IPS-NIHi7 (cell line): ENCODE results near the gene INAFM2.
A peak's percentile ranks its signal among the peaks of the same experiment; 100 is the strongest.

Experiments
- DNase-seq: peaks from one replicate; pipeline ENCODE4 v3.0.0; 2012; ENCODE audit warnings: mixed read lengths; ENCODE audit errors: extremely low spot score

INAFM2 gene

GRCh38 chr15:40343512-40343911, 20.0 kb downstream of the INAFM2 start:
- DNase-seq: no peak

- DNase-seq: no peak
These were observed 20.7 kb downstream of the INAFM2 start for GRCh38 chr15:40344217-40344616.

GRCh38 chr15:40344631-40345120, 21.2 kb downstream of the INAFM2 start:
- peak; percentile 80 for DNase-seq

- DNase-seq: no peak
These were observed 21.9 kb downstream of the INAFM2 start for GRCh38 chr15:40345225-40345866.

GRCh38 chr15:40345867-40346578, 22.5 kb downstream of the INAFM2 start:
- DNase-seq: no peak

GRCh38 chr15:40346579-40347558, 23.4 kb downstream of the INAFM2 start:
- no peak for DNase-seq

- no peak for DNase-seq
These were observed 24.3 kb downstream of the INAFM2 start for GRCh38 chr15:40347559-40348473.

- DNase-seq: no peak
These were observed 25.0 kb downstream of the INAFM2 start for GRCh38 chr15:40348474-40348870.

GRCh38 chr15:40349163-40349562, 25.7 kb downstream of the INAFM2 start:
- no peak for DNase-seq

- no peak for DNase-seq
These were observed 28.9 kb downstream of the INAFM2 start for GRCh38 chr15:40352281-40352901.

GRCh38 chr15:40353697-40354096, 30.2 kb downstream of the INAFM2 start:
- no peak for DNase-seq

GRCh38 chr15:40354408-40355171, 31.1 kb downstream of the INAFM2 start:
- DNase-seq: peak; percentile 76

- no peak for DNase-seq
These were observed 32.6 kb downstream of the INAFM2 start for GRCh38 chr15:40355976-40356585.

GRCh38 chr15:40357246-40357645, 33.8 kb downstream of the INAFM2 start:
- no peak for DNase-seq

GRCh38 chr15:40357723-40358470, 34.4 kb downstream of the INAFM2 start, which contains the start of gene DISP2:
TSS of gene DISP2 (plus strand) at chr15:40358219. CDS start at chr15:40358322, 103 bp downstream.
- DNase-seq: peak; percentile 98

GRCh38 chr15:40358471-40359353, 35.2 kb downstream of the INAFM2 start:
- peak; percentile 53 for DNase-seq

- DNase-seq: no peak
These were observed 36.5 kb downstream of the INAFM2 start for GRCh38 chr15:40360015-40360414.
